ENCODE data around the gene RGMA.

DNA sequence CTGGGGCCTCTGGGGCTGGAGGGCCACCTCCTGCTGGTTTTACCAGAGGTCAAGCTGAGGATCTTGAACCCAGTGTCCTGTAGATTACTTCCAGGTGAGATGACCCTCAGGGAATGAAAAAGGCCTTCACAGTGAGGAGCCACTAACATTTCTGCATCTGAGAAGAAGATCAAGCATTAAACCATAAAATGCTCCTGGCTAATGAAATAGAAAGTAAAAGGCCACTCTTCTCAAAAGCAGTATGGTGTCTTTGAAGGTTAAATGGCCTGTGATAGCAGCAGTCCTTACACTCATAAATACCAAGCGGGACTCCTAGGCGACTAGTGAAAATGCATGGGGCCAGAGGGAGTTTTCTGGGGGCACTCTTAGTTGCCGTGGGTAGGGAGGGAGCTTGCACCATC, 47.0 kb upstream of the RGMA start:
- TF ChIP-seq, protein P1, sequence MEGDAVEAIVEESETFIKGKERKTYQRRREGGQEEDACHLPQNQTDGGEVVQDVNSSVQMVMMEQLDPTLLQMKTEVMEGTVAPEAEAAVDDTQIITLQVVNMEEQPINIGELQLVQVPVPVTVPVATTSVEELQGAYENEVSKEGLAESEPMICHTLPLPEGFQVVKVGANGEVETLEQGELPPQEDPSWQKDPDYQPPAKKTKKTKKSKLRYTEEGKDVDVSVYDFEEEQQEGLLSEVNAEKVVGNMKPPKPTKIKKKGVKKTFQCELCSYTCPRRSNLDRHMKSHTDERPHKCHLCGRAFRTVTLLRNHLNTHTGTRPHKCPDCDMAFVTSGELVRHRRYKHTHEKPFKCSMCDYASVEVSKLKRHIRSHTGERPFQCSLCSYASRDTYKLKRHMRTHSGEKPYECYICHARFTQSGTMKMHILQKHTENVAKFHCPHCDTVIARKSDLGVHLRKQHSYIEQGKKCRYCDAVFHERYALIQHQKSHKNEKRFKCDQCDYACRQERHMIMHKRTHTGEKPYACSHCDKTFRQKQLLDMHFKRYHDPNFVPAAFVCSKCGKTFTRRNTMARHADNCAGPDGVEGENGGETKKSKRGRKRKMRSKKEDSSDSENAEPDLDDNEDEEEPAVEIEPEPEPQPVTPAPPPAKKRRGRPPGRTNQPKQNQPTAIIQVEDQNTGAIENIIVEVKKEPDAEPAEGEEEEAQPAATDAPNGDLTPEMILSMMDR (conservative IDR thresholded peaks at IDR 0.05) = no peak
- no peak for TF ChIP-seq ZFX (IDR thresholded peaks at IDR 0.05)

Measured in C4-2B (cell line).